AG09309 (cell line): ENCODE measurements around the gene MAP3K4.

ENCODE experiments used
- DNase-seq: peaks from one replicate; pipeline ENCODE4 v3.0.0-alpha.2; 2010; ENCODE audit warnings: low read depth
- H3K4me3 ChIP-seq: 2 replicates; pipeline ENCODE4 v1.5.1; 2011; ENCODE audit warnings: mild to moderate bottlenecking, low read depth, low read length, moderate library complexity; ENCODE audit not compliant: control insufficient read depth
- TF ChIP-seq, protein P1 (sequence below): IDR thresholded peaks from 2 replicates; pipeline ENCODE4 v1.5.1; 2011; ENCODE audit warnings: mild to moderate bottlenecking, low read depth, low read length, inconsistent platforms; ENCODE audit not compliant: insufficient read depth, control insufficient read depth; ENCODE audit errors: missing control alignments

MAP3K4 gene

DNA sequence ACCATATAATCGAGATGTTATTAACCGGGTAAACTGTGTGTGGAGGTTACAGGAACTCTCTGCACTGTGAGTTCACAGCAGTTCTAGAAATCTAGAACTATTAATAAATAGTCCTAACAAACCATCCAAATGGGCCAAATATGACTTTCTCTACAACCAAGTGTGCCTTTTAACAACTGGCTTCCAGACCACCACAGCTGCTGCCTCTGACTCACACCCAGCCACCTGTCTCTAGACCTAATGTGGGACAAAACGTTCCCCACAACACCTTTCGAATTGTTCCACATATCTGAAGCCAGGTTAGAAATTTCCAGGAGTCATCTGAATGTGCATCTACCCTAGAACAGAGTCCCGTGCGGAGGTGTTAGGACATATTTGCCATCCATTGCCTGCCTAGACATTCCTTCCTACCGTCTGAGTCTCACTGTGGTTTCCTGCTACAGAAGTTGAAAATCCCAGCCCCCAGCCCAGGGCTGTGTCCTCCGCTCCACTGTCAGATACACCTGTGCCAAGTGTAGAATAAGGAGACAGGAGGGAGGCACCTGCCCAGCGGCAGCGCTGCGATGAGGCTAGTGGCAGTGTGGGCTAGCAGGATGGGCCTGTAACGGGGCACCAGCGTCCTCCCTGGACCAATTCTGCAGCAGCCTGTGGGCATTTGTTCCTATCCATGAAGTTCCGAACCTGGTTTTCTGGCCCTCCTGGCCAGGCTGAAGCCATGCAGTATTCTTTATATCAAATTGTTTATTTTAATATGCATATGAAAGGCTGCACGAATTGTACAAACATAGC lies 28.5 kb upstream of the MAP3K4 start:
- no peak for DNase-seq
- H3K4me3 ChIP-seq = no peak overlapping the region
- TF ChIP-seq, protein P1, sequence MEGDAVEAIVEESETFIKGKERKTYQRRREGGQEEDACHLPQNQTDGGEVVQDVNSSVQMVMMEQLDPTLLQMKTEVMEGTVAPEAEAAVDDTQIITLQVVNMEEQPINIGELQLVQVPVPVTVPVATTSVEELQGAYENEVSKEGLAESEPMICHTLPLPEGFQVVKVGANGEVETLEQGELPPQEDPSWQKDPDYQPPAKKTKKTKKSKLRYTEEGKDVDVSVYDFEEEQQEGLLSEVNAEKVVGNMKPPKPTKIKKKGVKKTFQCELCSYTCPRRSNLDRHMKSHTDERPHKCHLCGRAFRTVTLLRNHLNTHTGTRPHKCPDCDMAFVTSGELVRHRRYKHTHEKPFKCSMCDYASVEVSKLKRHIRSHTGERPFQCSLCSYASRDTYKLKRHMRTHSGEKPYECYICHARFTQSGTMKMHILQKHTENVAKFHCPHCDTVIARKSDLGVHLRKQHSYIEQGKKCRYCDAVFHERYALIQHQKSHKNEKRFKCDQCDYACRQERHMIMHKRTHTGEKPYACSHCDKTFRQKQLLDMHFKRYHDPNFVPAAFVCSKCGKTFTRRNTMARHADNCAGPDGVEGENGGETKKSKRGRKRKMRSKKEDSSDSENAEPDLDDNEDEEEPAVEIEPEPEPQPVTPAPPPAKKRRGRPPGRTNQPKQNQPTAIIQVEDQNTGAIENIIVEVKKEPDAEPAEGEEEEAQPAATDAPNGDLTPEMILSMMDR = no peak

DNA sequence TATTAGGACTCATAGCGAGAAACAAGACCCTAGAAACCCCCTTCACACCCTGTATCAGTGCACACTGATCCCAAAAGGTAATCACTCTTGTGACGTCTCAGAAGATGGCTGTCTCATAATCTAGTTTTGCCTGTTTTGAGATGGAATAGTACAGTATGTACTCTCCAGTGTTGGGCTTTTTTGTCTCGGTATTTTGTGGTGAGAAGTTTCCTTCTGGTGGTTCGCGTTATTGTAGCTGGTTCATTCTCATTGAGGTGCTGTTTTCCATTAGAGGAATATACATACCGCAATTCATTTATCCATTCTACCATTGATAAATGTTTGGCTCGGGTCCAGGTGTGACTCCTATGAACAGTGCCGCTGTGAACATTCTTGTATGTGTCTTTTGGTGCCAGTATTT lies 27.9 kb upstream of the MAP3K4 start:
- H3K4me3 ChIP-seq = no peak overlapping the region
- TF ChIP-seq, protein P1 = no peak
- DNase-seq = no peak

DNA sequence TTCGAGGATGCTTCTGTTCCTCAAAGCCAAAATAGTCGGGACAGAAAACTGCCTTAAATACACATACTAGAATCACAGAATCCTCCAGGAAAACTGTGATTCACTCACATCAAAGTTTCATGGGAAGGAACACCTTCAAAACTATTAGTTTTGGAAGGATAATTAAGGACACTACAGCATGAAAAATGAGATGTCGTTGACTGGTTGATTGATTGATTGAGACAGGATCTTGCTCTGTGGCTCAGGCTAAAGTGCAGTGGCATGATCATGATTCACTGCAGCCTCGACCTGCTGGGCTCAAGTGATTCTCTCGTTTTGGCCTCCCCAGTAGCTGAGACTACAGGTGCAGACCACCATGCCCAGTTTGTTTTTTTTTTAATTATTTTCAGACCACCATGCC lies 25.7 kb upstream of the MAP3K4 start:
- no peak for DNase-seq
- no peak overlapping the region for H3K4me3 ChIP-seq
- TF ChIP-seq, protein P1 = no peak

DNA sequence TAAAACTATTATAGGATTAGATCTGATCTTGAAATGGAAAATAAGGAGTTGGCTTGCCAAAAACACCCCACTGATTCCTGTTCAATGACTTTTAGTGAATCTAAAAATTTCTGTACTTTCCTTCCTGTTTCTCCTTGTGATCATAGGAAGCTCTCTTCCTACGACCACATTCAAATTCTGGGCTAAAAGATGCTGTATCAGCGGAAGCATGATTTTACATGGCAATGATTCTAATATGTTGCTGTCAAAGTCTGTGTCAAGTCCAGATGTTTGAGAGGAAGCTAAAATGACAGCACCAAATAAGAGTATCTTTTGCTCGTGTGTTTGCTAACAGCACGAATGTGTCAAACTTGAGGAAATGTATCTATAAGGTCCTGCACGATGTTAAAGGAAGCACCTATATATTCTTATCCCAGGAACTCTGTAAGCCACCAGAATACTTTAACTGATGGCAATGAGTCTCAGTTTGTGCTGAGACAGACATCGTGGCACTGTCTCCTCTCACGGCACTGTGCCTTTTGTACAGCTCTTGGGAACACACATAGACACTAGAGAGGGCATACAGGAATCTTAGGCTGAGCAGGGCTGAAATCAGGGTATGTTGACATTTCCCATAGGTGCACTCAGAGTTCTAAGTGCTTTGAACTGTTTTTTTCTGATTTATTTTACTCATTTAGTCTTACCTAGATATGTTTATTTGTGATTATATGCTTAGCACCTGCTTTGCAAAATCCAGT lies 24.9 kb upstream of the MAP3K4 start:
- DNase-seq = no peak
- TF ChIP-seq, protein P1 = no peak
- no peak overlapping the region for H3K4me3 ChIP-seq

DNA sequence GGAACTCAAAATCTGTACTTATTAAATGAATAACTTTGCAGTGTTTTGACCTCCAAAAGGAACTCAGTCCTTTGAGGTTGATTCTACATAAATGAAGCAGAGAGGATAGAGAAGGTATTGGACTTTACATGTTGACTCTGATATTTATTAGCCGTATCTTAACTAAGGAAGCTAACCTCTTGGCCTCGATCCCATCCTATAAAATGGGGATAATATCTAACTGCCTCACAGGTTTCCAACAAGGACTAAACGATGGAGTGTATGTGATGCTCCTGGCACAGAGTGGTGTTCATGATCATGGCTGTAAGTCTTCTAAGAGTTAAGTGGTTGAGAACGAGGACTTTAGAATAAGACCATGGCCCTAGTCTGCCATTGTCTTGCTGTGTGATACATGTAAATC lies 24.2 kb upstream of the MAP3K4 start:
- DNase-seq = no peak
- no peak overlapping the region for H3K4me3 ChIP-seq
- TF ChIP-seq, protein P1 = no peak

DNA sequence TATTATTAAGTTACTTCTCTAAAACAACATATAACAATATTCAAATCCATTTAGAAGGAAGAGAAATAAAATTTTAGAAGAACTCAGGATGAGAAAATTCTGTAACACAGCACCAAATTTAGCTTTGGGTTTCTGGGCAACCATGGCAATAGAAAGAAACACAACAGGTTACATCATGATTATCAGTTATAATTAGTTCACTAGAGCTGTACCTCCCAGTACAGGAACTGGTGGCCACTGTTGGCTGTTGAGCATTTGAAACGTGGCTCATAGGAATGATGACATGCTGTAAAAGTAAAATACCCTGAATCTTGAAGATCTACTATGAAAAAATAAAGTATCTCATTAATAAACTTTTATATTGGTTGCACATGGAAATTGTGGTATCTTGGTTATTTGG lies 23.7 kb upstream of the MAP3K4 start:
- TF ChIP-seq, protein P1 = no peak
- no peak overlapping the region for H3K4me3 ChIP-seq
- no peak for DNase-seq
